Spleen (tissue), 7 donors: ENCODE measurements around the gene FHIT.

Experiments
- POLR2A ChIP-seq, 3 donors: fragments of 450-650 bp; IDR thresholded peaks; one replicate each; pipeline ENCODE4 v1.5.1; 2017; ENCODE audit warnings: antibody characterized with exemption in 3 of 3, mild to moderate bottlenecking in 1 of 3
- POLR2AphosphoS5 ChIP-seq, 3 donors: sonication (generic); formaldehyde crosslinking; IDR thresholded peaks; one replicate each; pipeline ENCODE4 v1.5.1; 2017; ENCODE audit warnings: antibody characterized with exemption in 3 of 3
- TF ChIP-seq, protein P1 (sequence below), 11 experiments: fragments of 200-600 bp in 7 of 11; fragments of 450-650 bp in 4 of 11; sonication (generic) in 4 of 11; IDR thresholded peaks in 8 of 11; conservative IDR thresholded peaks in 3 of 11; 1 replicate in 7 of 11; 2 replicates in 4 of 11; pipeline versions ENCODE4 v1.4.0 to v1.8.0; 2016 to 2021; ENCODE audit warnings: antibody characterized with exemption in 11 of 11, inconsistent platforms in 4 of 11, mild to moderate bottlenecking in 1 of 11
- donor health status: DM: no; HTN: no; CAD: no; lungs with moderate emphysema.
- donor health status: DM: no; HTN: no; CAD: no.
- donor health status: DM: no; HTN: no; CAD: no.

GRCh38 chr3:59818919-59819300 lies 1432.3 kb downstream of the FHIT start:
- TF ChIP-seq POLR2AphosphoS5 (IDR thresholded peaks at IDR 0.05) (no peak), POLR2A (IDR thresholded peaks at IDR 0.05) (no peak)
- TF ChIP-seq, protein P1, sequence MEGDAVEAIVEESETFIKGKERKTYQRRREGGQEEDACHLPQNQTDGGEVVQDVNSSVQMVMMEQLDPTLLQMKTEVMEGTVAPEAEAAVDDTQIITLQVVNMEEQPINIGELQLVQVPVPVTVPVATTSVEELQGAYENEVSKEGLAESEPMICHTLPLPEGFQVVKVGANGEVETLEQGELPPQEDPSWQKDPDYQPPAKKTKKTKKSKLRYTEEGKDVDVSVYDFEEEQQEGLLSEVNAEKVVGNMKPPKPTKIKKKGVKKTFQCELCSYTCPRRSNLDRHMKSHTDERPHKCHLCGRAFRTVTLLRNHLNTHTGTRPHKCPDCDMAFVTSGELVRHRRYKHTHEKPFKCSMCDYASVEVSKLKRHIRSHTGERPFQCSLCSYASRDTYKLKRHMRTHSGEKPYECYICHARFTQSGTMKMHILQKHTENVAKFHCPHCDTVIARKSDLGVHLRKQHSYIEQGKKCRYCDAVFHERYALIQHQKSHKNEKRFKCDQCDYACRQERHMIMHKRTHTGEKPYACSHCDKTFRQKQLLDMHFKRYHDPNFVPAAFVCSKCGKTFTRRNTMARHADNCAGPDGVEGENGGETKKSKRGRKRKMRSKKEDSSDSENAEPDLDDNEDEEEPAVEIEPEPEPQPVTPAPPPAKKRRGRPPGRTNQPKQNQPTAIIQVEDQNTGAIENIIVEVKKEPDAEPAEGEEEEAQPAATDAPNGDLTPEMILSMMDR (IDR thresholded peaks at IDR 0.05 in 8 of 11, conservative IDR thresholded peaks at IDR 0.05 in 3 of 11), result no peak
